ENCODE measurements around the gene FBXO7.

Gene FBXO7

GRCh38 chr22:32548039-32548438 lies 73.4 kb downstream of the FBXO7 start:
- no peak overlapping the region for H3K4me3 ChIP-seq (ENCODE audit: low read depth, low read length)
